GM12878 (cell line): ENCODE data around the gene ISG20. TPM values are rescaled to one million over a fixed set of nuclear protein-coding genes. Genes with fewer than 3 reads are reported as not detected.

Experiments
- ATAC-seq: fragments of 200-7000 bp; cut with Tn5 transposase; 3 replicates; pipeline ENCODE4 v1.9.1; 2020; ENCODE audit warnings: mild to moderate bottlenecking, moderate library complexity
- BruUV-seq: library from RNA; stranded (reverse); fragments of 400-500 nt; replicated peaks from 2 replicates; lab custom pipeline; 2021; lab: Mats Ljungman, UMichigan
- CTCF ChIA-PET: fragments of 300-600 bp; sonication (Branson Sonifier 250); formaldehyde crosslinking; extraction: SDS; loops from one replicate; lab custom pipeline; 2021; ENCODE audit warnings: inconsistent platforms; lab: Yijun Ruan, JAX
- POLR2A ChIA-PET: fragments of 350-600 bp; formaldehyde crosslinking; extraction: SDS; loops from one replicate; lab custom pipeline; 2021; ENCODE audit warnings: inconsistent platforms; lab: Charles Lee
- RAD21 ChIA-PET: fragments of 300-600 bp; sonication (Branson Sonifier 250); formaldehyde crosslinking; loops from one replicate; lab custom pipeline; 2023; ENCODE audit warnings: antibody characterized with exemption; ENCODE audit not compliant: unreplicated experiment; lab: Charles Lee
- SMC1A ChIA-PET: fragments of 300-600 bp; sonication (Branson Sonifier 250); formaldehyde crosslinking; loops from one replicate; lab custom pipeline; 2023; ENCODE audit not compliant: unreplicated experiment, uncharacterized antibody; lab: Charles Lee
- DNase-seq: peaks from one replicate; pipeline ENCODE4 v3.0.0-alpha.2; 2011; ENCODE audit warnings: low read depth, low spot score
- FAIRE-seq: peaks from 3 replicates; lab custom pipeline; 2011; peaks lifted over from hg19 to GRCh38; lab: Jason Lieb, UNC
- H2AFZ ChIP-seq: 2 replicates; pipeline ENCODE4 v1.6.0; 2011; ENCODE audit warnings: low read depth, low read length, control low read depth; ENCODE audit not compliant: control insufficient read depth
- H3K27ac ChIP-seq: 2 replicates; pipeline ENCODE4 v1.5.1; 2011; ENCODE audit warnings: control low read depth; ENCODE audit not compliant: control insufficient read depth, insufficient read depth
- H3K27me3 ChIP-seq, 2 experiments: replicated peaks in 1 of 2; 2 replicates each; pipeline versions ENCODE4 v1.6.0 to v1.6.1; 2011; ENCODE audit warnings: low read length in 1 of 2; ENCODE audit not compliant: control insufficient read depth in 2 of 2, insufficient read depth in 2 of 2
- H3K36me3 ChIP-seq, 2 experiments: 2 replicates each; pipeline ENCODE4 v1.5.1; 2011; ENCODE audit warnings: low read length in 1 of 2; ENCODE audit not compliant: control insufficient read depth in 2 of 2, insufficient read depth in 2 of 2
- H3K4me1 ChIP-seq: 2 replicates; pipeline ENCODE4 v1.6.1; 2011; ENCODE audit warnings: mild to moderate bottlenecking, low read length, moderate library complexity, mixed read lengths; ENCODE audit not compliant: control insufficient read depth, insufficient read depth
- H3K4me2 ChIP-seq: 2 replicates; pipeline ENCODE4 v1.6.0; 2011; ENCODE audit warnings: control low read depth; ENCODE audit not compliant: control insufficient read depth, insufficient read depth
- H3K4me3 ChIP-seq: fragments of 200-600 bp; sonication (generic); 2 replicates; pipeline ENCODE4 v1.5.1; 2016
- H3K79me2 ChIP-seq: 2 replicates; pipeline ENCODE4 v1.6.0; 2011; ENCODE audit warnings: low read length; ENCODE audit not compliant: control insufficient read depth, insufficient read depth
- H3K9ac ChIP-seq: 2 replicates; pipeline ENCODE4 v1.8.0; 2011; ENCODE audit warnings: low read length, control low read depth, mixed read lengths; ENCODE audit not compliant: control insufficient read depth, insufficient read depth
- H3K9me3 ChIP-seq: replicated peaks from 3 replicates; pipeline ENCODE4 v1.5.1; 2011; ENCODE audit warnings: mild to moderate bottlenecking, low read length; ENCODE audit not compliant: control insufficient read depth, insufficient read depth
- H4K20me1 ChIP-seq: 2 replicates; pipeline ENCODE4 v1.6.0; 2011; ENCODE audit not compliant: control insufficient read depth, insufficient read depth
- CBFB ChIP-seq: IDR thresholded peaks from 2 replicates; pipeline ENCODE4 v1.6.1; 2016; ENCODE audit warnings: antibody characterized with exemption, low read depth
- CREB1 ChIP-seq: IDR thresholded peaks from 2 replicates; pipeline ENCODE4 v1.6.1; 2012; ENCODE audit warnings: low read depth, mild to moderate bottlenecking, inconsistent platforms
- CTCF ChIP-seq, 3 experiments: IDR thresholded peaks in 2 of 3; conservative IDR thresholded peaks in 1 of 3; 2 replicates each; pipeline ENCODE4 v1.5.1; 2011; ENCODE audit warnings: low read depth in 3 of 3, low read length in 3 of 3, mild to moderate bottlenecking in 3 of 3, control low read depth in 2 of 3, moderate library complexity in 2 of 3, inconsistent platforms in 1 of 3, mixed read lengths in 1 of 3; ENCODE audit not compliant: control insufficient read depth in 2 of 3, insufficient read depth in 1 of 3; ENCODE audit errors: extremely low read depth in 1 of 3
- GABPA ChIP-seq: IDR thresholded peaks from 2 replicates; pipeline ENCODE4 v1.6.1; 2014; ENCODE audit warnings: antibody characterized with exemption, low read depth, mild to moderate bottlenecking, inconsistent platforms
- HDAC2 ChIP-seq: fragments of 200-600 bp; sonication (generic); IDR thresholded peaks from 2 replicates; pipeline ENCODE4 v1.6.1; 2017
- JUNB ChIP-seq: IDR thresholded peaks from 2 replicates; pipeline ENCODE4 v1.6.1; 2016; ENCODE audit warnings: antibody characterized with exemption, mild to moderate bottlenecking
- MLLT1 ChIP-seq: fragments of 450-650 bp; IDR thresholded peaks from 2 replicates; pipeline ENCODE4 v1.6.1; 2016; ENCODE audit warnings: mild to moderate bottlenecking
- REST ChIP-seq: IDR thresholded peaks from 2 replicates; pipeline ENCODE4 v1.6.1; 2012; ENCODE audit warnings: mild to moderate bottlenecking, low read depth, low read length
- SIN3A ChIP-seq: IDR thresholded peaks from 2 replicates; pipeline ENCODE4 v1.6.1; 2012; ENCODE audit warnings: low read depth, low read length, improper control_type of control experiment
- SPI1 ChIP-seq: IDR thresholded peaks from 2 replicates; pipeline ENCODE4 v1.6.1; 2011; ENCODE audit warnings: low read depth, mild to moderate bottlenecking, low read length, moderate library complexity, borderline replicate concordance; ENCODE audit not compliant: insufficient read depth
- TCF7 ChIP-seq: IDR thresholded peaks from 2 replicates; pipeline ENCODE4 v1.6.1; 2014; ENCODE audit warnings: antibody characterized with exemption, borderline replicate concordance
- WRNIP1 ChIP-seq: IDR thresholded peaks from 2 replicates; pipeline ENCODE4 v1.6.1; 2011; ENCODE audit warnings: low read depth, low read length, improper control_type of control experiment, borderline replicate concordance
- YBX1 ChIP-seq: fragments of 450-650 bp; IDR thresholded peaks from 2 replicates; pipeline ENCODE4 v1.6.1; 2016; ENCODE audit warnings: antibody characterized with exemption
- ZNF207 ChIP-seq: fragments of 450-650 bp; IDR thresholded peaks from 2 replicates; pipeline ENCODE4 v1.6.1; 2014; ENCODE audit warnings: antibody characterized with exemption, mild to moderate bottlenecking, borderline replicate concordance
- ZNF622 ChIP-seq: fragments of 450-650 bp; IDR thresholded peaks from 2 replicates; pipeline ENCODE4 v1.6.1; 2017; ENCODE audit warnings: mild to moderate bottlenecking, inconsistent platforms
- WGBS: methylation state at CpG from one replicate; pipeline ENCODE4 v1.1.6; 2016; ENCODE audit warnings: low lambda C conversion rate; ENCODE audit not compliant: insufficient replicate concordance, insufficient coverage; ENCODE audit errors: missing lambda C conversion rate; 5-methylcytosine and 5-hydroxymethylcytosine counted together
- in situ Hi-C: fragments of 300-500 bp; cut with MboI; formaldehyde crosslinking; loops from 9 replicates; pipeline ENCODE4 v1.14.3; 2018; ENCODE audit warnings: mixed read lengths
- intact Hi-C: fragments of 100-400 bp; cut with micrococcal nuclease; formaldehyde crosslinking; loops from one replicate; pipeline ENCODE4 v1.14.2; 2022; ENCODE audit not compliant: unreplicated experiment
- polyA plus RNA-seq, 11 experiments: library from polyadenylated mRNA; depleted of rRNA in 4 of 11; unstranded in 6 of 11; stranded (reverse) in 5 of 11; fragments of >200 nt; fragmentation: Nextera tagmentation in 4 of 11; fragmentation: Illumina TruSeq in 1 of 11; extraction: Ambion mirVana in 4 of 11; extraction: Trizol in 1 of 11; gene quantifications; 1 replicate in 1 of 11; 2 replicates in 10 of 11; pipeline versions ENCODE4 v1.2.1 to v1.2.3, GENCODE V29; 2011 to 2016; ENCODE audit warnings: inconsistent platforms in 2 of 11, missing spikeins in 2 of 11, low read depth in 1 of 11
- total RNA-seq, 4 experiments: library from RNA; depleted of rRNA in 3 of 4; stranded (reverse); fragments of >200 nt in 3 of 4; fragmentation: Illumina TruSeq in 1 of 4; extraction: Trizol in 1 of 4; gene quantifications; 2 replicates each; pipeline versions ENCODE4 v1.2.1 to v1.2.3, GENCODE V29; 2013 to 2021
- TF ChIP-seq, protein P1 (sequence below): fragments of 450-650 bp; formaldehyde crosslinking; IDR thresholded peaks from 2 replicates; pipeline ENCODE4 v1.4.0; 2022; ENCODE audit warnings: mild to moderate bottlenecking, moderate library complexity

The ISG20 gene
- total and polyA plus RNA-seq, 10 of the 15 experiments (the other 5 are each of a cell fraction or from before 2014, with no cell fraction given): 23.4 to 210 (median 85.9) TPM

DNA sequence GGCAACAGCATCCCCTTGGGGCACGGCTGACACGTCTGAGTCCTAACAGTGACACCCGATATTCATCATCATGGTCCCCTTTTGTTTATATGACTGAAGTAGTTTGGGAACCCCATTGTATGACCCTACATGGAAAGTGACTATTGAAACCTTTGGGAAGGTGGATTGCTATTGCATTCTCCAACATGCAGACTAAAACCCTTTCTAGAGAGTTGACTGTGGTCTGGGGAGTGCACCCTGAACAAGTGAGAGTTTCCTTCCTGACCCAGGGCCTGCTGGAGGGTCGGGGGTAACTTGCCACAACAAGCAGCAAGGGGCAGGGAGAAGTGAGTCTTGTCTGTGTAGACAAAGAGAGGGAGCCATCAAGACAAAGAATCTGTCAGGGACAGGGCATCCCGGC is 54.4 kb downstream of the ISG20 start:
- BruUV-seq: no TSS peak
- POLR2A ChIA-PET: no interaction called here
- no peak for FAIRE-seq
- Histone ChIP-seq H3K4me1 (no peaks in the 10 kb centered on the region), H3K9me3 (no peaks in the 10 kb centered on the region; the same call in 2 of the 3 replicates), H3K79me2 (no peaks in the 10 kb centered on the region), H3K36me3 (no peaks in the 10 kb centered on the region), H3K4me3 (no peak overlapping the region), H4K20me1 (no peaks in the 10 kb centered on the region), H3K4me2 (no peak overlapping the region)
- CTCF ChIA-PET: no interaction called here
- WGBS: 17% methylated on average over 5 of the region's 5 CpGs
- intact Hi-C loops: no loop called here
- no peak for TF ChIP-seq HDAC2
- no peak for TF ChIP-seq ZNF622
- TF ChIP-seq ZNF207: no peak
- TF ChIP-seq TCF7: no peak
- no peak for TF ChIP-seq WRNIP1
- TF ChIP-seq SPI1: no peak
- no peak for TF ChIP-seq CBFB
- TF ChIP-seq CREB1: no peak
- no peak for TF ChIP-seq SIN3A
- TF ChIP-seq REST: no peak
- TF ChIP-seq MLLT1: no peak
- no peak for TF ChIP-seq CTCF (IDR thresholded peaks at IDR 0.05 in 2 of 3, conservative IDR thresholded peaks at IDR 0.05 in 1 of 3; ENCODE audit: control insufficient read depth in 2 of 3, extremely low read depth in 1 of 3, insufficient read depth in 1 of 3, low read depth in 3 of 3, low read length in 3 of 3)
- no peak for TF ChIP-seq GABPA
- TF ChIP-seq, protein P1, sequence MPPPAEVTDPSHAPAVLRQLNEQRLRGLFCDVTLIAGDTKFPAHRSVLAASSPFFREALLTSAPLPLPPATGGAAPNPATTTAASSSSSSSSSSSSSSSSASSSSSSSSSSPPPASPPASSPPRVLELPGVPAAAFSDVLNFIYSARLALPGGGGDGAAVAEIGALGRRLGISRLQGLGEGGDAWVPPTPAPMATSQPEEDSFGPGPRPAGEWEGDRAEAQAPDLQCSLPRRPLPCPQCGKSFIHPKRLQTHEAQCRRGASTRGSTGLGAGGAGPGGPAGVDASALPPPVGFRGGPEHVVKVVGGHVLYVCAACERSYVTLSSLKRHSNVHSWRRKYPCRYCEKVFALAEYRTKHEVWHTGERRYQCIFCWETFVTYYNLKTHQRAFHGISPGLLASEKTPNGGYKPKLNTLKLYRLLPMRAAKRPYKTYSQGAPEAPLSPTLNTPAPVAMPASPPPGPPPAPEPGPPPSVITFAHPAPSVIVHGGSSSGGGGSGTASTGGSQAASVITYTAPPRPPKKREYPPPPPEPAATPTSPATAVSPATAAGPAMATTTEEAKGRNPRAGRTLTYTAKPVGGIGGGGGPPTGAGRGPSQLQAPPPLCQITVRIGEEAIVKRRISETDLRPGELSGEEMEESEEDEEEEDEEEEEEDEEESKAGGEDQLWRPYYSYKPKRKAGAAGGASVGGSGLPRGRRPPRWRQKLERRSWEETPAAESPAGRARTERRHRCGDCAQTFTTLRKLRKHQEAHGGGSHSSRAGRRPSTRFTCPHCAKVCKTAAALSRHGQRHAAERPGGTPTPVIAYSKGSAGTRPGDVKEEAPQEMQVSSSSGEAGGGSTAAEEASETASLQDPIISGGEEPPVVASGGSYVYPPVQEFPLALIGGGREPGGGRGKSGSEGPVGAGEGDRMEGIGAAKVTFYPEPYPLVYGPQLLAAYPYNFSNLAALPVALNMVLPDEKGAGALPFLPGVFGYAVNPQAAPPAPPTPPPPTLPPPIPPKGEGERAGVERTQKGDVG (CRISPR knock-in tag): no peak
- no peak for TF ChIP-seq YBX1
- no peak for TF ChIP-seq JUNB
- TF ChIP-seq, all 136 proteins: peak for 0
- ChIA-PET SMC1A (no interaction called here), RAD21 (no interaction called here)
- Histone ChIP-seq H2AFZ (no peak overlapping the region), H3K27ac (no peak overlapping the region), H3K27me3 (no peaks in the 10 kb centered on the region; a peak in 4 of 4 replicates), H3K9ac (no peak overlapping the region)
- DNase-seq (no peak), ATAC-seq (no peak)
- in situ Hi-C loops: no loop called here
